ENCODE measurements around the gene PLCH1.
A peak's percentile ranks its signal among the peaks of the same experiment; 100 is the strongest.

The PLCH1 gene

DNA sequence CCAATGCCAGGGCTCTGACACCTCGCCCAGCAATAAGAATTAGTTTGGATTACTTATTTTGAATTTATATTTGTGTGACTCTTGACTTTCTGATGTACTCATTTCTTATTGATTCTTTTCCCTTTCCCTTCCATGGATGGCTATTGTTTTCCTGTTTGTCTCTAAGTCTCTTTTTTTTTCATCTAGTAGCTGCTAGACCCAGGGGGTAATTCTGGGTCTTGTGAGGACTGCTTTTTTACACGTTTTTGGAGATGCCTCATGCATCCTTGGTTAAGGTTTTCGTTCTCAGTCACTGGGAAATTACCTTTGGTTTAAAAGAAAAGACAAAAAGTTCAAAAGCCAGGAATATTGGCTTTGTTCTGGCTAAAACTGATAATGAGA, 381.2 kb downstream of the PLCH1 start:
- Histone ChIP-seq H3K9ac (ENCODE audit: insufficient read length) (peak overlapping the region; percentile 51), H3K27ac (peak overlapping the region; percentile 96), H3K36me3 (ENCODE audit: insufficient read depth, low read length) (peaks cover 20% of the 10 kb centered on the region; the same call in 1 of the 2 replicates), H3K9me3 (ENCODE audit: low read depth, low read length) (peaks cover 15% of the 10 kb centered on the region; the same call in 1 of the 2 replicates), H3K4me3 (peak overlapping the region; percentile 66)
- no peak for DNase-seq (ENCODE audit: low read depth, low spot score)
- TF ChIP-seq EZH2 (IDR thresholded peaks at IDR 0.05) (no peak), POLR2AphosphoS5 (IDR thresholded peaks at IDR 0.05; ENCODE audit: borderline replicate concordance, low read depth, low read length) (no peak), FOXP2 (optimal IDR thresholded peaks at IDR 0.05; ENCODE audit: control extremely low read depth, extremely low read length, insufficient read depth) (no peak)

DNA sequence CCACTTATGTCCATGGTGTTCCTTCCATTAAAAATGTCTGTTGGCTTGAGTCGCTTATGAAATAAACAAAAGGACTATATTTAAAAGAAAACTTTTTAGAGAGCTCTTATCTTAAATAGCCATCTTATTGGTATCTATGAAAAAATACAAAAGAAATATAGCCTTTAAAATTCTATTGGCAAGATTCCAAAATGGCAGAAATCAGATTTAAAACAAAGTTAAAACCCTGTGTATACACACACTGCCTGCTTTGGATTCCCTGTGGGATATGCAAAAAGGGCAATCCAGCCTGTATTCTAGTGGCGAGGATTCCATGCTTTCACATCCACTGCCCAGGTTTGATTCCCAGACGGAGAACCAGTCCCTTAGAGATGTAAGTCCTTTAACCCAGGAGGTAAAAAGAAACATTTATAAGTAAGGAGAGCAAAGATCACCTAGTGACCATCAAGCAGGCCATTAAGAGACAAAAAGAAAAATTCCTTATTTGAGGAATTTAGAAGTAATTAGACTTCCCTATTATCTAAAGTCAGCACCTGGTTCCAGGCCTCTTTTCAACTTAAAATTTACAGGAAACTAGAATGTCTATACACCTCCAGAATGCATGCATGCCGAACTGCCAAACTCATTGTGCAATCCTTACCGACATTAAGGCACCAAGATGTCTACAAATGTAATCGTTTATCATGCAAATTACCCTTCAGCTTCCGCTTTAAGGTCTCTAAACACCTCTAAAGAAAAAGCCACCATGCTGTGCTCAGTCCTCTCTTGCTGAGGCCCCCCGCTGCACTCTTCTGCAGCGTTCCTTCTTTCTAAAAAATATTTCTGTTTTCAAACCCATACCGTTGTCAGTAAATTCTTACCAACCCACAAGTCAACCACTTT, 381.8 kb downstream of the PLCH1 start:
- DNase-seq (ENCODE audit: low read depth, low spot score) = peak; percentile 97
- H3K36me3 ChIP-seq (ENCODE audit: insufficient read depth, low read length) = peaks cover 20% of the 10 kb centered on the region; the same call in 1 of the 2 replicates
- H3K9me3 ChIP-seq (ENCODE audit: low read depth, low read length) = peaks cover 15% of the 10 kb centered on the region; the same call in 1 of the 2 replicates
- peak overlapping the region; percentile 96 for H3K27ac ChIP-seq
- H3K4me3 ChIP-seq = peak overlapping the region; percentile 66
- TF ChIP-seq FOXP2 (optimal IDR thresholded peaks at IDR 0.05; ENCODE audit: control extremely low read depth, extremely low read length, insufficient read depth) (peak; percentile 12), EZH2 (IDR thresholded peaks at IDR 0.05) (no peak), POLR2AphosphoS5 (IDR thresholded peaks at IDR 0.05; ENCODE audit: borderline replicate concordance, low read depth, low read length) (peak; percentile 74; the same call in 1 of the 2 replicates)
- peak overlapping the region; percentile 51 for H3K9ac ChIP-seq (ENCODE audit: insufficient read length)

DNA sequence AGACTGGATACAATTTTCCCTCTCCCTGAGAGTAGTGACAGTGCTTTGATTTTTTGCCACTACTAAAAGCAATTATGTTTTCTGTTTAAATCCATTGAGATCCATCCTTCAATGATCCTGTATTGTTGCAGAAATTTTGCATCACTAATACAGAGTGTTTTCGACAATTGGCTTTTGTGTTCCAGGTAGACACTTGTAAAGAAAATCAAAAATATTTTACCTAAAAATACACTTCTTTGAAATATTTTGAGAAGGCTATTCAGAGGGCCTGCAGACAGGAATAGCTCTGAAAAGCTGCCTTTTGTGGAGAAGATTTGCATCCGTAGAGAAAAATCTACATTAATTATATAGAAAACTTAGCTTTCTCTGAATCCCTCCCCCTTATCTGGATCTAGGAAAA, 384.6 kb downstream of the PLCH1 start:
- TF ChIP-seq FOXP2 (optimal IDR thresholded peaks at IDR 0.05; ENCODE audit: control extremely low read depth, extremely low read length, insufficient read depth) (no peak), POLR2AphosphoS5 (IDR thresholded peaks at IDR 0.05; ENCODE audit: borderline replicate concordance, low read depth, low read length) (no peak), EZH2 (IDR thresholded peaks at IDR 0.05) (no peak)
- Histone ChIP-seq H3K27ac (0 out of 2 replicates have a peak overlapping the region, but pooled peaks have one; percentile 4), H3K9me3 (ENCODE audit: low read depth, low read length) (peaks cover 1% of the 10 kb centered on the region; the same call in 1 of the 2 replicates), H3K9ac (ENCODE audit: insufficient read length) (no peak overlapping the region), H3K4me3 (no peak overlapping the region), H3K36me3 (ENCODE audit: insufficient read depth, low read length) (peaks cover 11% of the 10 kb centered on the region; the same call in 1 of the 2 replicates)
- DNase-seq (ENCODE audit: low read depth, low spot score) = no peak

- Histone ChIP-seq H3K27ac (no peak overlapping the region), H3K4me3 (no peak overlapping the region), H3K9me3 (ENCODE audit: low read depth, low read length) (no peaks in the 10 kb centered on the region), H3K9ac (ENCODE audit: insufficient read length) (no peak overlapping the region), H3K36me3 (ENCODE audit: insufficient read depth, low read length) (no peaks in the 10 kb centered on the region)
- DNase-seq (ENCODE audit: low read depth, low spot score) = no peak
- no peak for TF ChIP-seq FOXP2 (optimal IDR thresholded peaks at IDR 0.05; ENCODE audit: control extremely low read depth, extremely low read length, insufficient read depth)
- TF ChIP-seq EZH2 (IDR thresholded peaks at IDR 0.05) = no peak
- TF ChIP-seq POLR2AphosphoS5 (IDR thresholded peaks at IDR 0.05; ENCODE audit: borderline replicate concordance, low read depth, low read length) = no peak
Observed at GRCh38 chr3:155356594-155357370, 388.1 kb downstream of the PLCH1 start.

DNA sequence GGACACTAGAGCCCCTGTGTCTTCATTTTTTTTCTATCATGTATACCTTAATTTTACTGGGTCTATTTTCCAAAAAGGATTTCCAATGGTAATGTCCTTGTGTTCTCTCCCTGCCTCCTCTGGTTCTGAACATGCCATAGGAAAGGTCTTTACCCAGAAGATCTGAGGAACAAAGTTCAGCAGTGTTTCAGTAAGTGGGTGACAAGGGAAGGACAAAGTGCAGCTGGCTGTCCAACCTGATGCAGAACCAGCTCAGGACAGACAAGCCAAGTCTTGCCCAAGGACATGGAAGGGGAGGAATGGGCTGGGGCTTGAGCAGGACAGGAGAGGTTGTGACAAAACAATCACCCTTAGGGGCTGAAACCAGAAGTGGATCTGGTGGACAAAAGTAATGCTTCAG, 390.2 kb downstream of the PLCH1 start:
- no peak overlapping the region for H3K9ac ChIP-seq (ENCODE audit: insufficient read length)
- no peak for DNase-seq (ENCODE audit: low read depth, low spot score)
- no peaks in the 10 kb centered on the region for H3K9me3 ChIP-seq (ENCODE audit: low read depth, low read length)
- no peak overlapping the region for H3K4me3 ChIP-seq
- H3K36me3 ChIP-seq (ENCODE audit: insufficient read depth, low read length) = no peaks in the 10 kb centered on the region
- no peak overlapping the region for H3K27ac ChIP-seq
- TF ChIP-seq FOXP2 (optimal IDR thresholded peaks at IDR 0.05; ENCODE audit: control extremely low read depth, extremely low read length, insufficient read depth) = no peak
- TF ChIP-seq EZH2 (IDR thresholded peaks at IDR 0.05) = no peak
- no peak for TF ChIP-seq POLR2AphosphoS5 (IDR thresholded peaks at IDR 0.05; ENCODE audit: borderline replicate concordance, low read depth, low read length)

- Histone ChIP-seq H3K36me3 (ENCODE audit: insufficient read depth, low read length) (no peaks in the 10 kb centered on the region), H3K9me3 (ENCODE audit: low read depth, low read length) (no peaks in the 10 kb centered on the region), H3K9ac (ENCODE audit: insufficient read length) (peak overlapping the region; percentile 11), H3K27ac (no peak overlapping the region), H3K4me3 (no peak overlapping the region)
- TF ChIP-seq FOXP2 (optimal IDR thresholded peaks at IDR 0.05; ENCODE audit: control extremely low read depth, extremely low read length, insufficient read depth) = no peak
- no peak for TF ChIP-seq EZH2 (IDR thresholded peaks at IDR 0.05)
- no peak for TF ChIP-seq POLR2AphosphoS5 (IDR thresholded peaks at IDR 0.05; ENCODE audit: borderline replicate concordance, low read depth, low read length)
- peak; percentile 58 for DNase-seq (ENCODE audit: low read depth, low spot score)
Observed at GRCh38 chr3:155352900-155353490, 391.9 kb downstream of the PLCH1 start.

DNA sequence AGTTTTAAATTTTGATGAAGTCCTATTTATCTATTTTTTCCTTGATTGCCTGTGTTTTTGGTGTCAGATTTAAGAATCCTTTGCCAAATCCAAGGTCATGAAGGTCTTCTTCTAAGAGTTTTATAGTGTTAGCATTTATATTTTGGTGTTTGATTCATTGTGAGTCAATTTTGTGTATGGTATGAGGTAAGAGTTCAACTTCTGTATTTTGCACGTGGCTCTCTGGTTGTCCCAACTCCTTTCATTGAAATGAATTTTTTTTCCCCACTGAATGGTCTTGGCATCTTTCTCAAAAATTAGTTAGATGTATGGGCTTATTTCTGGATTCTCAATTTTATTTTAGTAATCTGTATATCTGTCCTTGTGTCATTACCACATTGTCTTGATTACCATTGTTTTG, 394.3 kb downstream of the PLCH1 start:
- Histone ChIP-seq H3K36me3 (ENCODE audit: insufficient read depth, low read length) (no peaks in the 10 kb centered on the region), H3K27ac (no peak overlapping the region), H3K4me3 (no peak overlapping the region), H3K9me3 (ENCODE audit: low read depth, low read length) (no peaks in the 10 kb centered on the region), H3K9ac (ENCODE audit: insufficient read length) (no peak overlapping the region)
- TF ChIP-seq EZH2 (IDR thresholded peaks at IDR 0.05) (no peak), FOXP2 (optimal IDR thresholded peaks at IDR 0.05; ENCODE audit: control extremely low read depth, extremely low read length, insufficient read depth) (no peak), POLR2AphosphoS5 (IDR thresholded peaks at IDR 0.05; ENCODE audit: borderline replicate concordance, low read depth, low read length) (no peak)
- DNase-seq (ENCODE audit: low read depth, low spot score) = no peak

GRCh38 chr3:155347901-155348300, 397.0 kb downstream of the PLCH1 start:
- TF ChIP-seq POLR2AphosphoS5 (IDR thresholded peaks at IDR 0.05; ENCODE audit: borderline replicate concordance, low read depth, low read length) (no peak), EZH2 (IDR thresholded peaks at IDR 0.05) (no peak)
- no peaks in the 10 kb centered on the region for H3K9me3 ChIP-seq (ENCODE audit: low read depth, low read length)
- no peak overlapping the region for H3K27ac ChIP-seq
- no peak overlapping the region for H3K9ac ChIP-seq (ENCODE audit: insufficient read length)
- no peaks in the 10 kb centered on the region for H3K36me3 ChIP-seq (ENCODE audit: insufficient read depth, low read length)
- DNase-seq (ENCODE audit: low read depth, low spot score) = no peak
- H3K4me3 ChIP-seq = no peak overlapping the region
